SIG-M5 treated with dmso at 0.1 percent for 504 hours (cell line): Measurements from ENCODE around the gene CPSF2.
A peak's percentile ranks its signal among the peaks of the same experiment; 100 is the strongest.

Source experiments
- DNase-seq: peaks from one replicate; lab custom pipeline; 2025; ENCODE audit not compliant: unreplicated experiment; lab: John Stamatoyannopoulos, UW

The CPSF2 gene

DNA sequence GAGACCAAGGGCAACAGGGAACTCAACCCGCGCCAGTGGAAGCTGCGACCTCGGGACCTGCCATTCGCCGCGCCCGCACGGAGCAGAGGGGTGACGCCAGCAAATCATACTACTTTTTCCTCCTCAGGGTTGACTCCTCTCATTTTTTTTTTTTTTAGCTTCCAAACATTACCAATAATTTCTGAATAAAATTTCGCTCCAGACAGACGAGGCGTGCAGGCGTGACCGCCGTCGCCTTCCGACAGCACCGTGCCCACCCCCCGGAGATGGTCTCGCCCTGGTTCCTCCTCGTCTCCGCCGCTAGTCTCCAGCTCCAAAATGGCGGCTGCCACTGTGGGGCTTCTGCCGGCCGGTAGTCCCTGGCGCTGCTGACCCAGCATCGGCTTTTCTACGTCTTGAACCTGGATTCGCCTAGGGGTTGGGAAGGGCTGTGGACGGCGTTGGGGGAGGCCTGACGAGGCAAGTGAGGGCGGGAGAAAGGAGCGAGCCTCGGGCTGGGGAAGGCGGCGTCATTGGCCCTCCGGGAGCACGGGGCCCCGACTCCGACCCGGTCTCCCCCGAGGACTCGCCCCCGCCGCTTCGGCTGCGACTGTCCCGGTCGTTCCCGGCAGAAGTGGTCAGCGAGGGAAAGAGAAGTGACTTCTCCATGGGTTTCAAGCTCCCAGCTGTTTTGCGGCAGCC lies at the start of gene CPSF2, which contains the start of gene NDUFB1:
Gene CPSF2, plus strand, starts transcription at position 300 of the 681 bp plus-strand sequence. CDS start 9,016 bp downstream, outside the sequence.
Gene NDUFB1, minus strand, starts transcription at position 37 of the 681 bp plus-strand sequence. CDS start 4,069 bp downstream, outside the sequence.
- DNase-seq, result peak; percentile 88

DNA sequence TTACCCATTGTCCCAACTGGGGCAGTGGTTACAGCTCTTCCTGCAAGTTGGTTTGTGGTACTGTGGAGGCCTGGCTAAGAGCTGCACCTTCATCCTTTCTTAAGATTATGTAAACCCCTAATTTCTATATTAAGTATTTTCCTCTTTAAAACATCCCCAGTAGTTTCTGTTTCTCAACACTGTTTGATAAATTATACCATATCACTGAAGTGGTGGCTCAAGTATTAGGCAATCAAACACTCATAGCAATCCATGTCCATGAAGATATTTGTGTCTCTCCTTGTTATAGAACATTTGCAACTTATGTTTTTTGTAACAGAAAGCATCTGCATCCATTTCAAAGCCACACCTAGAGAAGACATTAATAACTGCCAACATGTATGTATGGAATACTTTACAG lies 47.2 kb upstream of the CPSF2 start:
- DNase-seq, result peak; percentile 85

DNA sequence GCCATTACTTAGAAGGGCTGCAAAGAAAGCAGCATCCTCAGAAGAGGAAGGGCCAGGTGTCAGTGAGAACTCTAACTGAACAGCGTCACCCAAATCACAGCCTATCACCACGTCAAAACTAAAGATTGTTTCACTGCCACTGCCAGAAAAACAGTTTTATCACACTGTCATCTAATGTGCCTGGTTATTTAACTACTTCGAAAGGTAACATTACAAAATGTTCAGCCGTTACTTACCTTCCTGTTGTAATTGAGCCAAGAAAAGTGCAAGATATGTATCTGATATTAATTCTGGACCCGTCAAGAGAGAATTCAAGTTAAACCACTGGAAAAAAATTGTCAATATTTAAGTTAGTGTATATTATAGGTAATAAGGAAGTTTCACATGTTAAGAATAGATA lies 33.3 kb upstream of the CPSF2 start:
- no peak for DNase-seq

DNA sequence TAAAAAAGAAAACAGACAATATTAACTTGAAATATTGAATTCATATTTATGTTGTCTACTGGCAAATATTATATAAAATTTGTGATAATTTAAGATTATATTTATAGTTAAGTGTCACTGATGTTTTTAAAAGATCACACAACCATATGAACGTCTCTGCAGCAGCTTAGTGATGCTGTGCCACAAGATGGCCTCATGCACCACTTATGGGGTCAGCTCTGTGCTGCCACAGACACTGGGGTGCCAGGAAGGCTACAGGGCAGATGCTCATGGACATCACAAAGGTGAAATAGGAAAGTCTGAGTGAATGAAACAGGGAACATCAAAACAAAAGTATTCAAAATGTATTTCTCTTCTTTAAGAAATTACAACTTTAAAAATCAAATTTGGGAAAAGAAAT lies 28.4 kb upstream of the CPSF2 start:
- DNase-seq, result no peak

DNA sequence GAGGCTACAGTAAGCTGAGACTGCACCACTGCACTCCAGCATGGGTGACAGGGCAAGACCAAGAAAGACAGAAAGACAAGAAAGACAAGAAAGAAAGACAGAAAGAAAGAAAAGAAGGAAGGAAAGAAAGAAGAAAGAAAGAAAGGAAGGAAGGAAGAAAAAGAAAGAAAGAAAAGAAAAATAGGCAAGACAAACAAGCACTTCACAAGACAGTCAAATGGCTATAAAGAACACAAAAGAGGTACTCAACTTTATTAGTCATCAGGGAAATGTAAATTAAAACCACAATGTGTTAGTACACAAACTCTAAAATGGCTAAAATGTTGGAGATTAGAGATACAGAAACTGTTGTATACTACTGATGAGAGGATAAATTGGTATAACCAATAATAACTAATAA lies 22.0 kb upstream of the CPSF2 start:
- DNase-seq, result no peak

DNA sequence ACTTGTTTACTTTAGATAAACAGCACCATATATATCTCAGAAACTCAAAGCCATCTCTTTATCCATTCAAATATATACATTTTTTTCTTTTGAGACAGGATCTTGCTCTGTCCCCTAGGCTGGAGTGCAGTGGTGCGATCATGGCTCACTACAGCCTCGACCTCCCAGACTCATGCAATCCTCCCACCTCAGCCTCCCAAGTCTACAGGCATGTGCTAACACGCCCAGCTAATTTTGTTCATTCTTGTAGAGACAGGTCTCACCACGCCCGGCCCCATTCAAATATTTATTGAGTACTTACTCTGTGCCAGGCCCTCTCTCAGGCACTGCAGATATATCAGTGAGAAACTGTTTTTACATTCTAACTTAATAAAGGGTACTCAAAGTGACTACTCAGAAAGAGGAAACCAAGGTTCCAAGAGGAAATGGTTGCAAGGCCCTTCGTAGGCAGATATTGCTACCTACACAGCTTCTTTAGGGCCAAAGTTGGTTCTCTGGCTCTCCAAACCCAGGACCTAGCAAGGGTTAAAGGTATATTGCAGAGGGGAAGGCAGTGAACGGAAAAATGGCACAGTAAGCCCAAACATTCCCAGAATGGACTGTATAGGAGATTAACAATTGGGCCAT lies 18.3 kb upstream of the CPSF2 start:
- no peak for DNase-seq

DNA sequence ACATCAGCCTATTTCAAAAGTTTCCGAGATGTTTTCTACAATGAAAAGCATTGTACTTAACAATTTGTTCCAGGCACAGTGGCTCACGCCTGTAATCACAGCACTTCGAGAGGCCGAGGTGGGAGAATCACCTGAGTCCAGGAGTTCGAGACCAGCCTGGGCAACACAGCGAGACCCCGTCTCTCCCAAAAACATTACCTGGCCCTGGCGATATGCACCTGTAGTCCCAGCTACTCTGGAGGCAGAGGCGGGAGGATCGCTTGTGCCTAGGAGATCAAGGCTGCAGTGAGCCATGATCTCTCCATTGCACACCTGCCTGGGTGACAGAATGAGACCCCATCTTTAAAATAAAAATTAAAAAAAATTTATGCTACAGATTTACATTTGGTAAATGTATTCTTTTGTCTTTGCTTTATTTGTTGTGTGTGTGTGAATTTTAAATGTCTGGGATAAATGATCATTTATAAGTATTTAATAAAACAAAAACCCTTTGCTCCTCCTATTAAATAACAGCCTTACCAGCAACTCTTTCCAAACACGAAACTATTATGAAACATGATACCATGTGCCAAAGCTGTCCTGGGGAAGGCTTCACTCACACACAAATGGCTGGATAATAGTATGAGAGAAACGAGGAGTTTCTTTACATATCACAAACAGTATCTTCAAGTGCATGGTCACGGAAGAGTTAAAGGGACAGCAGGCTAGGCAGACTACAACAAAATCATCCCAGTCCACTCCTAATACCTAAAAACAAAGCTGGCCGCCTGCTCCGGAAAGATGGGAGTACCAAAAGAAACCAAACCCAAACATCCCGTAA lies 16.5 kb upstream of the CPSF2 start:
- DNase-seq, result peak; percentile 63

DNA sequence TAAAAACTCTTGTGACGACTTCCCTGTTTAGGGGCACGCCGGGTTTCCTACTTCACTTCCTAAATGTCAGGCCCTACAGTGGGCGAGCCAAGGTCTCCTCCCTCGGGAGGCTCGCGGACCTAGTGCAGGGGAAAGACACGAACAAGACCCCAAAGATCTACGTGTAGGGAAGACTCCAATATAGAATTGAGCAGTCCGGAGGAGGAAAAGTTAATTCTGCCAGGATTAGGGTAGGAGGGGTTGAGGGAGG lies 16.0 kb upstream of the CPSF2 start:
- peak; percentile 66 for DNase-seq

DNA sequence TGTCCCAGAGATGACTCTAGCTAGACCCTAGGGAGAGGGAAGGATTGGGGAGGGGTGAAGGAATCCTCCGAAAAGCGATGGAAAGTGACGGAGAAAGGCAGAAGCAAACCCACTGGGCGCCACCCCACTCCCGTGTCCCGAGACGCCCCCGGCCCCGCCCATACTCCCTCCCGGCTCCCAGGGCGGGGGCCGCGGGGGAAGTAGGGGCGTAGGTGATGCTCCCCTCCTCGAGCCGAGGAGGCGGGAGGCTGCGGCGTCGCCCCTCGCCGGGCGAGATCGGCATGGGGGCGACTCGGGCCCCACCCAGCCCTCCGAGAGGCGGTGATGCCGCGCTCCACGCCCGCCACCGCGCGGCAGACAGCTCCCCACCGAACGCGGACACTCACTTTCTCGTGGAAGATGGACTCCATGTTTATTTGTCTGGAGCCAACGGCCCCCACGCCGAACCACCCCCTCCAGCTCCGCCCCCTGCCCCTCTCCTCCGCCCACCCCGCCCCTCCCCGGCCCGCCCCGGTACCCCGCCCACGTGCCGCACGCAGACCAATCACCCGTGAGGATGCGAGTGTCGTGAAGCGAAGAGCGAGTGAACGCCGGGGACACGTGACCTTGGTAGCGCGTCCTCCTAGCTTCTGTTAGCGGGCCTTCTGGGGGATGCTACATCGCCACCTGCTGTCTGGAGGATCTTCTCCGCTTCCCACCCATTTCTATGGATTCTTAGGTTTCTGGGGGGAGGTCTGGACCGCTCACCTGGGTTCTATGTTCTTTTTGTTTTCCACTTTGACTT lies 15.4 kb upstream of the CPSF2 start, which contains the start of gene ATXN3:
Gene ATXN3, minus strand, starts transcription at position 440 of the 784 bp plus-strand sequence. Its CDS starts 30 bp downstream, at position 410.
- DNase-seq, result peak; percentile 99

DNA sequence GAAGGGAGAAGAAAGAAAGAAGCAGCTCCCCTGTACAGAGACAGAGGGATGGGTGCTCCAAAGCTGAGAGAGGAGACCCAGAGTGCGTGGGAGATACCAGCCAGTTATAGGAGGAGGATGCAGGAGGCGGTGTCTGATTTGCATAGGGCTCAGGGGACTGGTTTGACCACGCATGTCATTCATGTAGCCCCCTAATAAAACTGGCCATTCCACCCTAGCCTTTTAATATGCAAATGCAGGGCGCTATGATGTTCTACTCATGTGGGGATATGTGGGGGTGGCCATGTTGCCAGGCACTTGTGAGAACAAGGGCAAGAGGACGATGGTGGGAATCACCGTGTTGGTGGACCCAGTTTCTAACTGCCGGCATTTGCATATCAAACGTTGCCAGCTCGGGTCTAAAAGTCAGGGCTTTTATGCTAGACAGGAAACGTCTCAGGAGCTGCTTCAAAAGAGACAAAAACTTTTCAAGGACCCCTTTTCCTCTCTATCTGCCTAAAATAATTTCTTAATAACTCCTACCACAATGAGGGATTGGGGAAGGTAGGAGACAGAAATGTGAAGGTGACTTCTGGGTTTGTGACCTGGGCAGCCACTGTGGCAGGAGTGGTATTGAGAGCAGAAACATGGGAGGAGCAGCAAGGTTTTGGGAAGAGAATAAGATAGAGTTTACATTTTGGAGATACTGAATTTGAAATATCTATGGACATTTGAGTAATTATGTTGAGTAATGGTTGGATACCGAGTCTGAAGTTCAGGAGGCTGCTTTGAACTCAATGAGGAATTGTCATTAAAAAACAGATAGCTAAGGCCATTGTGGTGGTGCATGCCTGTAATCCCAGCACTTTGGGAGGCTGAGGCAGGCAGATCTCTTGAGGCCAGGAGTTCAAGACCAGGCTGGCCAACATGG lies 13.2 kb upstream of the CPSF2 start:
- DNase-seq, result no peak

DNA sequence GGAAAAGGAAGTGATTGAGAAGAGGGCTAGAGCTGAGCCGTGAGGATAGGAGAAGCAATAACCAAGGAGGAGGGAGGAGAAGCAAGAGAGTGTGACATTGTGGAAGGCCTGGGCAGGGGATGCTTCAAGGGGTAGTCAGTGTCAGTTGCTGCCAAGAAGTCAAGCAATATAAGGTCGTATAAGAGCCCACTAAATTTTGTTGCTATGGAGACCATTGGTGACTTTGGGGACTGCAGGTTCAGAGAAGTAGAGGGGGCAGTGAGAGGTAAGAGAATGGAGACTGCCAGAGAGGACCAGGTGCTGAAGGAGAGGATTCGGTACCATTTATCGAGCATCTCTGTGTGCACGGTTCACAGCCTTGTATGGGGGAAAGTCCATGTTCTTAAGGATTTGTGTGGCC lies 12.3 kb upstream of the CPSF2 start:
- DNase-seq, result no peak

DNA sequence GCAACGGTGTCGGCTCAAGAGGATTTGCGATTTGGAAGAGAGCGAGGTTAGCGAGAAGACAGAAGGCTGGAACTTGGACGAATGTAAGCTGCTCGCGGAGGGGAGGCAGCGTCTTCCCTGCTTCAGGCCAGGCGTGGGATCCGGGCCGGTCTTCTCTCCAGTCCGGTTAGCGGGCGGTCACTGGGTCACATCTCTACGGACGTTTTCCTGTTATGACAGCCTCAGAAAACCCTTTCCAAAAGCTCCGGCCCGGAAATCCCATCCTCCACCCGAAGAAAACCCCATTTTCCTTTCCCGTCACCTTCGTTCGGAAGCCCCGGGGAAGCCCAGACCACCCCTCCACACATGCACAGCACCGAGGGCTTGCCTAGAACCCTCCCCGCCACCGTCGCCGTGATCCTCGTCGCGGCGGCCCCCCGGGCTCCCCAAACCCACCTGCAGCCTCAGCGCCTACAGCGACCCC lies 531 bp upstream of the CPSF2 start:
- peak; percentile 45 for DNase-seq

DNA sequence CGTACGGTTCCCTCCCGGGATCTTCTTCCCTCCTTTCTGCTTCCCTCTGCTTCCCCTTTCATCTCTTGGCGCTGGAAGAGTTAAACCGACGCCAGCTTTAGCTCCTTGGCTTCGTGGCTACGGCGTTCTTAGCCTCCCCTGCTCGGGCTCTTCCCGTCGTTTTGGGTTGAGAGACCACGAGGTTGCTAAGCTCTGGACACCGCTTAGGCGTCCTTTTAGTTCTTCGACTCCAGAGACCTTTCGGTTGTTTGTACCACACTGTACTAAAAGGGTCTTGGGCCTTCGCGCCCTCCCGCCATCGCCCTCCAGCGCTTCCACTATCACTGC lies 545 bp downstream of the CPSF2 start:
- DNase-seq, result peak; percentile 21

DNA sequence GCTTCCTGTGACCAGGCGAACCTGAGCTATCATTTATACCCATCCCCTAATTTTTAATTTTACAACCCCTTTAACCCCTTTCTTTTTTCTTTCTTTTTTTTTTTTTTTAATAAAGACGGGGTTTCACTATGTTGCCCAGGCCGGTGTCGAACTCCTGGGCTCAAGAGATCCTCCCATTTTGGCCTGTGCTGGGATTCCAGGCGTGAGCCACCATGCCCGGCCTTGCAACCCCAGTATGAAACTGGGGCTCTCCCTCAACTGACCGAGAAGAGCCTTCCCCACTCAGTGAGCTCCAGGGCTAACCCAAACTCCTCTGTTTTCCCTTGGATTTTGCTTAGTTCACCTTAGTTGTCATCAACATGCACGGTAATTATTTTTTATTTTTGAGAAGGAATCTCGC lies 992 bp downstream of the CPSF2 start:
- no peak for DNase-seq

DNA sequence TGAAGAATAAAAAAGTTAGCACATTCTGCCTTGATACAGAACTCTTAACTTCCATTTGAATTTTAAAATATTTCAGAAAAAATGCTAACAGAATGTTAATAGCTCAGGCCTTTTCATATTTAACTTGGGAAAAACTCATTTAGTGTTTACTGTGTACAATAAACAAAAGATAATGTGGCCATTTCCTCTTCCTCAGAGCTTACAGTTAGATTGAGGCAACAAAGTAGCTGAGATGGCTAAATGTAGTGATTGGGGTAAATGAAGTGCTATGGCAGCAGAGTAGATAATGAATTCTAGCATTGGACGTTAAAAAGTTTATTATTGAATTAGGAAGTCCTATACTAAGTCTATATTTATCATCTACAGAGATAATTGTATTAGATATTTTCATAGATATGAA lies 12.7 kb downstream of the CPSF2 start:
- no peak for DNase-seq

DNA sequence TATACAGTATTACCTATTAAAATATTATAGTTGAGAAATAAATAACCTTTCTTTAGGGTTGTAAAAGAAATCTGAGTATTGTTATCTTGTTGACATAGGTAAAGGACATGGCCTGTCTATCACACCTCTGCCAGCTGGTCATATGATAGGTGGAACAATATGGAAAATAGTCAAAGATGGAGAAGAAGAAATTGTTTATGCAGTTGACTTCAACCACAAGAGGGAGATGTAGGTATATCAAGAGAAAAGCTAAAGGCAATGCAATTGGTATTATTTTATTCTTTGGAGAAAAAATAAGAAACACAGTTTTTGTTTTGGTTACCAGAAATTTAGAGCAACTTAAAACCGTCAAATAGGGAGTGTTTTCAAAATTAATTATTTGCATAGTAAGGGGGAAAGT lies 13.5 kb downstream of the CPSF2 start:
- peak; percentile 41 for DNase-seq

DNA sequence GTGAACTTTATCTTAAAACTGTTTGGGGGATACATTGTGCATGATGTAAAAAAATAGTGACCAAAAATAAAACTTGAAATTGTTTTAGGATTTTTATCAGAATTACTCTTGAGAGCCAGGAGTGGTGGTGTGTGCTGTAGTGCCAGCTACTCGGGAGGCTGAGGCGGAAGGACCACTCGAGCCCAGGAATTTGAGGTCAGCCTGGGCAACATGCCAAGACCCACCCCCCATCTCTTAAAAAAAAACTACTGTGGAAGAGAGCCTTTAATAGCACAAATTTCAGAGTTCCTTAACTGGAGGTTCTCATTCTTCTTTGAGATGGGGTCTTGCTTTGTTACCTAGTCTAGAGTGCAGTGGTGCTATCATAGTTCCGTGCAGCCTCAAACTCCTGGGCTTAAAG lies 21.5 kb downstream of the CPSF2 start:
- DNase-seq, result no peak

DNA sequence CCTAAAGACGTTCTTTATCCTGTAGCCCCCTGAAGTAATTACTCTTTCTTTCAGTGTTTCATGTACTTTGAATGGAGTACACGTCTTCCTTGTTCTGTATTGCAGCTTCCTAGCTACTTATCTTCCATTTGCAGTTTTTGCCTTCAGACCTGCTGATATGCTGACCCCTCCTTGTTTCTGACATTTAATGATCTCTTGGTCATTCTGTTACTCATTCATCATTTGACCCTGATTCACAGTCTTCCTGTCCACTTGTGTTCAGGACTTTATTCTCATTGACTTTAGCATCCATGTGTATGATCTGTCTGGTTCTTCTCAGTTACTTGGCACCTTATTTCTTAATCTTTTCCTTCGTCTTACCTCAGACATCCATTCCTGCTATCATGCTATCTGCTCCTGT lies 22.2 kb downstream of the CPSF2 start:
- no peak for DNase-seq

DNA sequence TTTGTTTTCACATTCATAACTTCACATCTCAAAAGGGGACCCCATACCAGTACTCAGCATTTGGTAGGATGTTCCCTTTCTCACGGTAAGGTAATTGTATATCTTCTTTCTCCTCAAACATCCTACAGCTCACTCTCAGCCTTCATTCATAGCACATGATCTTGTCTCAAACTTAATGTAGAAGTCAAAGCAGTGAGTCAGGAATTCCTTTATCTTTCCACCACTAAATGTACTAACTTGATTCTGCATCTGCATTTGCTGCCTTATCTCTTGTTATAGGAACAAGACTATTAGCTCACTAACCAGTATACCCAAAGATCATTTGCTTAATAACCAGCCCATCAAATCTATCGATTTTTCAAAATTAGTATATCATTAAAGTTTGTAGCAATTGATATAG lies 22.9 kb downstream of the CPSF2 start:
- no peak for DNase-seq

DNA sequence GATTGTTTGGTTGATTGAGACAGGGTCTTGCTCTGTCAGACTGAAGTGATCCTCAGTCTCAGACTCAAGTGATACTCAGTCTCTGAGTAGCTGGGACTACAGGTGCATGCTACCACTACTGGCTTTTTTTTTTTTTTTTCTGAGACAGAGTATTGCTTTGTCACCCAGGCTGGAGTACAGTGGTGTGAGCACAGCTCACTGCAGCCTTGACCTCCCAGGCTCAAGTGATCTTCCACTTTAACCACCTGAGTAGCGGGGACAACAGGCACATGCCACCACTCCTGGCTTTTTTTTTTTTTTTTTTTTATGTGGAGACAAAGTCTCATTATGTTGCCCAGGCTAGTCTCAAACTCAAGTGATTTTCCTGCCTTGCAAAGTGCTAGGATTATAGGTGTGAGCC lies 31.8 kb downstream of the CPSF2 start:
- no peak for DNase-seq
